Measurements from ENCODE around the gene XYLT1.

The XYLT1 gene

GRCh38 chr16:17069681-17070080 lies 401.1 kb downstream of the XYLT1 start:
- no peak for DNase-seq

- no peak for DNase-seq
These were observed 402.2 kb downstream of the XYLT1 start for GRCh38 chr16:17068524-17068923.

GRCh38 chr16:17067882-17068281 lies 402.9 kb downstream of the XYLT1 start:
- no peak for DNase-seq

- DNase-seq: no peak
These were observed 407.3 kb downstream of the XYLT1 start for GRCh38 chr16:17063201-17064139.

GRCh38 chr16:17062676-17063075 lies 408.1 kb downstream of the XYLT1 start:
- DNase-seq: no peak

GRCh38 chr16:17061326-17061725 lies 409.4 kb downstream of the XYLT1 start:
- DNase-seq: no peak

GRCh38 chr16:17058471-17058870 lies 412.3 kb downstream of the XYLT1 start:
- no peak for DNase-seq

GRCh38 chr16:17056666-17057065 lies 414.1 kb downstream of the XYLT1 start:
- DNase-seq: no peak

- no peak for DNase-seq
These were observed 417.1 kb downstream of the XYLT1 start for GRCh38 chr16:17053536-17054160.
